Measurements from ENCODE around the gene SPSB3. TPM values are rescaled to one million over a fixed set of nuclear protein-coding genes. Genes with fewer than 3 reads are reported as not detected.

Gene SPSB3
- total RNA-seq, 2 donors from 2014 or later, result 95.9 to 97.8 TPM

GRCh38 chr16:1752853-1753252, 29.5 kb downstream of the SPSB3 start:
- WGBS, 2 donors, result 91 to 95% methylated on average over 14 of the region's 14 CpGs
- Histone ChIP-seq H3K9me3 (no peaks in the 10 kb centered on the region), H3K4me3 (no peak overlapping the region), H3K36me3 (replicated peaks in 1 of 2; ENCODE audit: insufficient read depth in 1 of 2, low read depth in 2 of 2) (peaks cover 6 to 28% of the 10 kb centered on the region in 2 donors), H3K27me3 (no peaks in the 10 kb centered on the region), H3K27ac (no peak overlapping the region), H3K4me1 (no peaks in the 10 kb centered on the region)
- no peak for DNase-seq
- intact Hi-C loops (cut with DNase I), result no loop called here
- TF ChIP-seq CTCF (IDR thresholded peaks at IDR 0.05), result no peak
- TF ChIP-seq POLR2A (IDR thresholded peaks at IDR 0.05), result no peak
- ATAC-seq, result no peak

- no peaks in the 10 kb centered on the region for H3K27me3 ChIP-seq
- no peaks in the 10 kb centered on the region for H3K4me1 ChIP-seq
- TF ChIP-seq POLR2A (IDR thresholded peaks at IDR 0.05) (no peak), CTCF (IDR thresholded peaks at IDR 0.05) (no peak)
- peaks cover 6 to 36% of the 10 kb centered on the region in 2 donors for H3K36me3 ChIP-seq (replicated peaks in 1 of 2; ENCODE audit: insufficient read depth in 1 of 2, low read depth in 2 of 2)
- DNase-seq (no peak), ATAC-seq (no peak)
- H3K9me3 ChIP-seq, result no peaks in the 10 kb centered on the region
- no peak overlapping the region for H3K27ac ChIP-seq
- intact Hi-C loops (cut with DNase I), result no loop called here
- no peak overlapping the region for H3K4me3 ChIP-seq
- WGBS, 2 donors, result 95 to 100% methylated on average over 7 to 12 of the region's 16 CpGs
Measured at GRCh38 chr16:1751946-1752345, 30.4 kb downstream of the SPSB3 start.

- DNase-seq (no peak), ATAC-seq (no peak)
- H3K27me3 ChIP-seq, result no peaks in the 10 kb centered on the region
- no peaks in the 10 kb centered on the region for H3K9me3 ChIP-seq
- H3K27ac ChIP-seq, result no peak overlapping the region
- H3K4me1 ChIP-seq, result no peaks in the 10 kb centered on the region
- H3K36me3 ChIP-seq (replicated peaks in 1 of 2; ENCODE audit: insufficient read depth in 1 of 2, low read depth in 2 of 2), result peaks cover 6 to 39% of the 10 kb centered on the region in 2 donors
- 89 to 95% methylated on average over 25 to 28 of the region's 29 CpGs for WGBS, 2 donors
- intact Hi-C loops (cut with DNase I), result no loop called here
- no peak for TF ChIP-seq POLR2A (IDR thresholded peaks at IDR 0.05)
- TF ChIP-seq CTCF (IDR thresholded peaks at IDR 0.05), result no peak
- H3K4me3 ChIP-seq, result no peak overlapping the region
Measured at GRCh38 chr16:1749152-1750117, 32.9 kb downstream of the SPSB3 start.

- 80 to 87% methylated on average over 7 to 9 of the region's 11 CpGs for WGBS, 2 donors
- Histone ChIP-seq H3K27me3 (no peaks in the 10 kb centered on the region), H3K27ac (no peak overlapping the region), H3K9me3 (no peaks in the 10 kb centered on the region), H3K36me3 (replicated peaks in 1 of 2; ENCODE audit: insufficient read depth in 1 of 2, low read depth in 2 of 2) (peaks cover 6 to 39% of the 10 kb centered on the region in 2 donors), H3K4me1 (no peaks in the 10 kb centered on the region), H3K4me3 (no peak overlapping the region)
- TF ChIP-seq POLR2A (IDR thresholded peaks at IDR 0.05), result no peak
- no peak for ATAC-seq
- DNase-seq, result no peak
- intact Hi-C loops (cut with DNase I), result no loop called here
Measured at GRCh38 chr16:1747934-1748333, 34.4 kb downstream of the SPSB3 start.

- no peak overlapping the region for H3K27ac ChIP-seq
Measured at GRCh38 chr16:1746693-1747195, 35.6 kb downstream of the SPSB3 start.

More at GRCh38 chr16:1746693-1747195, 35.6 kb downstream of the SPSB3 start:
- ATAC-seq (no peak), DNase-seq (no peak)
- no peak for TF ChIP-seq CTCF (IDR thresholded peaks at IDR 0.05)
- TF ChIP-seq POLR2A (IDR thresholded peaks at IDR 0.05), result no peak
- no peaks in the 10 kb centered on the region for H3K27me3 ChIP-seq
- 92 to 93% methylated on average over 18 to 31 of the region's 31 CpGs for WGBS, 2 donors
- H3K4me1 ChIP-seq, result no peaks in the 10 kb centered on the region
- H3K36me3 ChIP-seq (replicated peaks in 1 of 2; ENCODE audit: insufficient read depth in 1 of 2, low read depth in 2 of 2), result peaks cover 1 to 33% of the 10 kb centered on the region in 2 donors
- H3K4me3 ChIP-seq, result no peak overlapping the region
- intact Hi-C loops (cut with DNase I), result no loop called here
- H3K9me3 ChIP-seq, result no peaks in the 10 kb centered on the region
